GM03348 (cell line): ENCODE data around the gene MGAT4C.
A peak's percentile ranks its signal among the peaks of the same experiment; 100 is the strongest.

Experiments used
- DNase-seq: peaks from one replicate; pipeline ENCODE4 v3.0.0; 2012; ENCODE audit warnings: low spot score

Gene MGAT4C

GRCh38 chr12:85975716-85976115, 280.5 kb downstream of the MGAT4C start:
- DNase-seq = no peak

GRCh38 chr12:85971800-85972199, 284.4 kb downstream of the MGAT4C start:
- DNase-seq = no peak

- no peak for DNase-seq
Observed at GRCh38 chr12:85968606-85969005, 287.6 kb downstream of the MGAT4C start.

GRCh38 chr12:85963326-85963725, 292.9 kb downstream of the MGAT4C start:
- no peak for DNase-seq

GRCh38 chr12:85956081-85956480, 300.1 kb downstream of the MGAT4C start:
- DNase-seq = no peak

- DNase-seq = peak; percentile 8
Observed at GRCh38 chr12:85955127-85955526, 301.1 kb downstream of the MGAT4C start.

- DNase-seq = no peak
Observed at GRCh38 chr12:85951823-85952222, 304.4 kb downstream of the MGAT4C start.

- no peak for DNase-seq
Observed at GRCh38 chr12:85949253-85949652, 306.9 kb downstream of the MGAT4C start.

- no peak for DNase-seq
Observed at GRCh38 chr12:85948340-85948739, 307.9 kb downstream of the MGAT4C start.

GRCh38 chr12:85947286-85947685, 308.9 kb downstream of the MGAT4C start:
- no peak for DNase-seq

GRCh38 chr12:85946375-85946774, 309.8 kb downstream of the MGAT4C start:
- no peak for DNase-seq

- DNase-seq = no peak
Observed at GRCh38 chr12:85927166-85927565, 329.0 kb downstream of the MGAT4C start.

- peak; percentile 33 for DNase-seq
Observed at GRCh38 chr12:85923767-85924331, 332.3 kb downstream of the MGAT4C start.

GRCh38 chr12:85920324-85920947, 335.8 kb downstream of the MGAT4C start:
- DNase-seq = peak; percentile 41
